HG03280 (cell line): ENCODE measurements around the gene SH2D1B.
"Not testable (repeated sequence)": the region's sequence is repeated elsewhere in the genome, so short reads cannot be mapped to it uniquely, and the experiment has no call there.

Source experiments
- ATAC-seq: cut with Tn5 transposase; IDR thresholded peaks from one replicate; pipeline ENCODE4 v1.9.1; 2021; ENCODE audit warnings: mild to moderate bottlenecking, moderate library complexity; ENCODE audit not compliant: unreplicated experiment

SH2D1B gene

GRCh38 chr1:162412002-162412401 is at the start of gene SH2D1B:
Gene SH2D1B, minus strand, starts transcription at chr1:162412136. Its CDS starts 120 bp downstream, at chr1:162412016.
- no peak for ATAC-seq

- no peak for ATAC-seq
Measured at GRCh38 chr1:162458236-162458635, 46.3 kb upstream of the SH2D1B start.

- ATAC-seq, result no peak
Measured at GRCh38 chr1:162456323-162456722, 44.4 kb upstream of the SH2D1B start.

GRCh38 chr1:162454361-162454760 is 42.4 kb upstream of the SH2D1B start:
- not testable (repeated sequence) for ATAC-seq

GRCh38 chr1:162446946-162447345 is 35.0 kb upstream of the SH2D1B start:
- ATAC-seq, result no peak

GRCh38 chr1:162444903-162445302 is 33.0 kb upstream of the SH2D1B start:
- no peak for ATAC-seq

- not testable (repeated sequence) for ATAC-seq
Measured at GRCh38 chr1:162432977-162433713, 21.2 kb upstream of the SH2D1B start.

GRCh38 chr1:162430583-162430982 is 18.6 kb upstream of the SH2D1B start:
- ATAC-seq, result no peak

GRCh38 chr1:162422662-162423375 is 10.9 kb upstream of the SH2D1B start:
- ATAC-seq, result no peak

- no peak for ATAC-seq
Measured at GRCh38 chr1:162421258-162422164, 9.6 kb upstream of the SH2D1B start.

GRCh38 chr1:162420120-162420519 is 8.2 kb upstream of the SH2D1B start:
- ATAC-seq, result no peak

GRCh38 chr1:162419450-162419931 is 7.6 kb upstream of the SH2D1B start:
- not testable (repeated sequence) for ATAC-seq

- ATAC-seq, result not testable (repeated sequence)
Measured at GRCh38 chr1:162418584-162418983, 6.6 kb upstream of the SH2D1B start.

GRCh38 chr1:162417650-162418049 is 5.7 kb upstream of the SH2D1B start:
- no peak for ATAC-seq

GRCh38 chr1:162416909-162417308 is 5.0 kb upstream of the SH2D1B start:
- no peak for ATAC-seq

GRCh38 chr1:162416215-162416614 is 4.3 kb upstream of the SH2D1B start:
- ATAC-seq, result no peak

- no peak for ATAC-seq
Measured at GRCh38 chr1:162407539-162407938, 4.4 kb downstream of the SH2D1B start.

- ATAC-seq, result no peak
Measured at GRCh38 chr1:162406811-162407210, 5.1 kb downstream of the SH2D1B start.

- no peak for ATAC-seq
Measured at GRCh38 chr1:162405800-162406199, 6.1 kb downstream of the SH2D1B start.

GRCh38 chr1:162404550-162405160 is 7.3 kb downstream of the SH2D1B start:
- no peak for ATAC-seq
